Bronchial epithelial cell (primary cell): ENCODE results near the gene NALCN. TPM values are rescaled to one million over a fixed set of nuclear protein-coding genes. Genes with fewer than 3 reads are reported as not detected.
"Not testable (repeated sequence)": the region's sequence is repeated elsewhere in the genome, so short reads cannot be mapped to it uniquely, and the experiment has no call there.

Source experiments
- DNase-seq: peaks from one replicate; pipeline ENCODE4 v3.0.0-alpha.2; 2010; ENCODE audit warnings: low read depth
- FAIRE-seq: peaks from 2 replicates; lab custom pipeline; 2011; peaks lifted over from hg19 to GRCh38; lab: Jason Lieb, UNC
- H3K27me3 ChIP-seq: 2 replicates; pipeline ENCODE4 v1.5.1; 2011; ENCODE audit warnings: low read length; ENCODE audit not compliant: control insufficient read depth, insufficient read depth
- H3K36me3 ChIP-seq: 2 replicates; pipeline ENCODE4 v1.5.1; 2011; ENCODE audit warnings: low read length; ENCODE audit not compliant: control insufficient read depth, insufficient read depth
- H3K4me3 ChIP-seq: 2 replicates; pipeline ENCODE4 v1.5.1; 2011; ENCODE audit warnings: mild to moderate bottlenecking, low read depth, low read length, control low read depth
- total RNA-seq: library from RNA; depleted of rRNA; stranded (reverse); fragments of >200 nt; gene quantifications from 2 replicates; pipeline ENCODE4 v1.2.1, GENCODE V29; 2014
- TF ChIP-seq, protein P1 (sequence below): IDR thresholded peaks from 2 replicates; pipeline ENCODE4 v1.5.1; 2011; ENCODE audit warnings: mild to moderate bottlenecking, moderate library complexity, low read length, control low read depth, inconsistent platforms; ENCODE audit not compliant: insufficient read depth, severe bottlenecking

NALCN gene
- total RNA-seq, 1 donor from 2014 or later, result 0.26 TPM

GRCh38 chr13:101317986-101318523, 98.3 kb downstream of the NALCN start:
- FAIRE-seq (no peak), DNase-seq (no peak)
- no peaks in the 10 kb centered on the region for H3K27me3 ChIP-seq
- no peaks in the 10 kb centered on the region for H3K36me3 ChIP-seq
- H3K4me3 ChIP-seq, result no peak overlapping the region
- TF ChIP-seq, protein P1, sequence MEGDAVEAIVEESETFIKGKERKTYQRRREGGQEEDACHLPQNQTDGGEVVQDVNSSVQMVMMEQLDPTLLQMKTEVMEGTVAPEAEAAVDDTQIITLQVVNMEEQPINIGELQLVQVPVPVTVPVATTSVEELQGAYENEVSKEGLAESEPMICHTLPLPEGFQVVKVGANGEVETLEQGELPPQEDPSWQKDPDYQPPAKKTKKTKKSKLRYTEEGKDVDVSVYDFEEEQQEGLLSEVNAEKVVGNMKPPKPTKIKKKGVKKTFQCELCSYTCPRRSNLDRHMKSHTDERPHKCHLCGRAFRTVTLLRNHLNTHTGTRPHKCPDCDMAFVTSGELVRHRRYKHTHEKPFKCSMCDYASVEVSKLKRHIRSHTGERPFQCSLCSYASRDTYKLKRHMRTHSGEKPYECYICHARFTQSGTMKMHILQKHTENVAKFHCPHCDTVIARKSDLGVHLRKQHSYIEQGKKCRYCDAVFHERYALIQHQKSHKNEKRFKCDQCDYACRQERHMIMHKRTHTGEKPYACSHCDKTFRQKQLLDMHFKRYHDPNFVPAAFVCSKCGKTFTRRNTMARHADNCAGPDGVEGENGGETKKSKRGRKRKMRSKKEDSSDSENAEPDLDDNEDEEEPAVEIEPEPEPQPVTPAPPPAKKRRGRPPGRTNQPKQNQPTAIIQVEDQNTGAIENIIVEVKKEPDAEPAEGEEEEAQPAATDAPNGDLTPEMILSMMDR, result no peak

DNA sequence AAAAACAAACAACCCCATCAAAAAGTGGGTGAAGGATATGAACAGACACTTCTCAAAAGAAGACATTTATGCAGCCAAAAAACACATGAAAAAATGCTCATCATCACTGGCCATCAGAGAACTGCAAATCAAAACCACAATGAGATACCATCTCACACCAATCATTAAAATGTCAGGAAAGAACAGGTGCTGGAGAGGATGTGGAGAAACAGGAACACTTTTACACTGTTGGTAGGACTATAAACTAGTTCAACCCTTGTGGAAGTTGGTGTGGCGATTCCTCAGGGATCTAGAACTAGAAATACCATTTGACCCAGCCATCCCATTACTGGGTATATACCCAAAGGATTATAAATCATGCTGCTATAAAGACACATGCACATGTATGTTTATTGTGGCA, 102.8 kb downstream of the NALCN start:
- H3K36me3 ChIP-seq, H3K4me3 ChIP-seq, FAIRE-seq, DNase-seq, H3K27me3 ChIP-seq: not testable (repeated sequence)

GRCh38 chr13:101309014-101309619, 107.2 kb downstream of the NALCN start:
- TF ChIP-seq, protein P1, result no peak
- H3K27me3 ChIP-seq, result no peaks in the 10 kb centered on the region
- no peak for FAIRE-seq

DNA sequence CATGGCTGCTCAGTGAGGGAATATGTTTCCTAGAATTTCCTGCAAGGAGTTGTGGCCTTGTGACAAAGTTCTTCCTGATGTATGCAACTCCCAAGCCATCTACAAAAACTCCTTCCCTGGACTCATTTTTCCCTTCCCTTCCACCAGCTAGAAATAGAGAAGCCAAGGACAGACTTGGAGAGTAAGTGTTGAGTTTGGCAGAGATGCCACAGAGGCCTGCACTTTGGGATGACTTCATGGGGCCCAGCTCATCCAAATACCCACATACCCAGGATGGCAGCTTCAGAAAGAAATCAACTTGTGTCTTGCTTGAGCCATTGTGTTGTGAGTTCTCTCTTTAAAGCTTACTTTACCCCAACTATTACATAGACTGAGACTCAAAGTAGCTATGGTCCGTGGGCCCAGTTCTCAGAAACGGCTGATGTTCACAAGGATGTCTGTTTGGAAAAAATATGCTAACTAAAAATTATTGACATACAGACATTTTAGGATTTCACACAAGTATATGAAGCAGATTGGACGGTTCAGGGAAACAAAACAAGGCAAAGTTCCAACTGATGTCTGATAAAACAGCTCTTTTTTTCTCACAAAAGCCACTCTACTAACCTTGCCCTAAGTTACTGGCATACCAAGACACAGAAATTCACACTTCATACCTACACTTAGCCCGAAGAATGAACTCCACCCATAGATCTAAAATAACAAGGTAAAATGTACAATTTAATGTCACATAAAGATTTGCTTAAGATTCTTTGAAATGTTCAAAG, 107.9 kb downstream of the NALCN start:
- Histone ChIP-seq H3K36me3 (no peaks in the 10 kb centered on the region), H3K27me3 (no peaks in the 10 kb centered on the region), H3K4me3 (no peak overlapping the region)
- DNase-seq (no peak), FAIRE-seq (no peak)
- TF ChIP-seq, protein P1, result no peak

More at GRCh38 chr13:101309014-101309619, 107.2 kb downstream of the NALCN start:
- H3K36me3 ChIP-seq, result no peaks in the 10 kb centered on the region
- DNase-seq, result peak; percentile 44
- H3K4me3 ChIP-seq, result no peak overlapping the region

DNA sequence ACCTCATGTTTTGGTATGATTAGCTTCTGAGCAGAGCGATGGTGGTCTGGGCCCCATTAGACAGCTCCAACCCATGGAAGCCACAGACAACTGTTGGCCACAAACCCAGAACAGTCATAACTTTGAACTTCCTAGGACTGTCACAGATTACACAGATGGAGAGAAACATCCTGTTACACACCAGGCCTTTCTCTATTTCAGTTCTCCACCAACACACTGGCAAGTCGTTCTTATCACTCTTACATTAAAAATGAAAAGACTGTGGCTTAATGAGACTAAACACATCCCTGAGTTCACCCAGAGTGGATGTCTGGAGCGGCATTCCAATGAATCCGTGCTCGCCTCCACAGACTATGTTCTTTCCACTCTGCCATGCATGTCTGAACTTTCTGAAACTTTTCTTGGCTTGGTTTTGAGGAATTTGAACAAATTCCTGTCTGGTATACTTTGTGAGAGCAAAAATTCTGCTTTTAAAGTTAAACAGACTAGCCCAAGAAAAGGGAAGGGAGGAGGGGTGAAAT, 109.1 kb downstream of the NALCN start:
- TF ChIP-seq, protein P1, result no peak
- FAIRE-seq (no peak), DNase-seq (no peak)
- H3K36me3 ChIP-seq, result no peaks in the 10 kb centered on the region
- H3K27me3 ChIP-seq, result no peaks in the 10 kb centered on the region
- no peak overlapping the region for H3K4me3 ChIP-seq

GRCh38 chr13:101306773-101307172, 109.5 kb downstream of the NALCN start:
- Histone ChIP-seq H3K4me3 (no peak overlapping the region), H3K36me3 (no peaks in the 10 kb centered on the region), H3K27me3 (no peaks in the 10 kb centered on the region)
- FAIRE-seq (peak; percentile 23), DNase-seq (no peak)
- TF ChIP-seq, protein P1, result no peak
